Fibroblast of peridontal ligament (primary cell): ENCODE results near the gene CYBC1.

Source experiments
- DNase-seq: peaks from one replicate; pipeline ENCODE4 v3.0.0-alpha.2; 2010; ENCODE audit errors: extremely low read depth

CYBC1 gene

GRCh38 chr17:82450357-82451106 is at the start of gene CYBC1:
Gene CYBC1 (minus strand): TSS chr17:82450752. CDS start chr17:82449254, 1,498 bp downstream.
- DNase-seq = peak; percentile 93

DNA sequence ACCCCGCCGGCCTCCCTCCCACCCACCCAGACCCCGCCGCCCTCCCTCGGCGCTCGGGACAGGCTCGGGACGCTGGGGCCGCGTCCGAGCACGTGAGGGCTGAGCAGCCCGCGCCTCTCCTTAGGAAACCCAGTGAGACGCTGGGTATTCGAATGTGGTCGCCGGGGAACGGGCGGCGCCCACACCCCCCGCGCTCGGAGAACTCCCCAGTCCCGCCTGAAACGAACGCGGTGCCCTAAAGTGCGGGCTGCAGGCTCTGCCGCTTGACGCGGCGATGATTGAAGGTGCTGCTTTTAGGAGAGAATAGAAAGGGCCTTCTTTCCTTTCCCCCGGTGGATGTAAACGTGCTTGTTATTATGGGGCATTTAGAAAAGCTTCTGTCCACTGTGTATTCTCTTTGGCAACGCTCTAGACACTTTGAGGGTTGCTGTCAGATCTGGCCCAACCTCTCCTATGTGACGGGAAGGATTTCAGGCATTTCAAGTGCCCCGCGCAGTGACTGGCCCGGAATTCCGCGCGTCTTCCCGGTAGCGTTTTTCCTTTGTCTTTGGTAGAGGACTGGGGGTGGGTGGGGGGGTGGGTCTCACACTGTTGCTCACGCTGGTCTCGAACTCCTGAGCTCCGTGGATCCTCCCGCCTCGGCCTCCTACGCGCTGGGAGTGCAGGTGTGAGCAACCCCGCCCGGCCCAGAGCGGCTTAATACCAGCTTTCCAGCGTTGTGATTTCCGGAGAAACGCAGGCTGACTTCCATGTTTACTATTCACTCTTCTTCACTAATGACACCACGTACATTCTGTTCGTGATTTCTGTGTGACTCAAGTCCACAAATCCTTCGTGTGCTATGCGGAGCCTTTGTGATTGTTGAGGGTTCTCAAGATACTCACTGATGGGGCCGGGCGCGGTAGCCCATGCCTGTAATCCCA is 47.2 kb upstream of the CYBC1 start:
- DNase-seq = peak; percentile 42

GRCh38 chr17:82496529-82497434 is 46.2 kb upstream of the CYBC1 start:
- DNase-seq = peak; percentile 89

DNA sequence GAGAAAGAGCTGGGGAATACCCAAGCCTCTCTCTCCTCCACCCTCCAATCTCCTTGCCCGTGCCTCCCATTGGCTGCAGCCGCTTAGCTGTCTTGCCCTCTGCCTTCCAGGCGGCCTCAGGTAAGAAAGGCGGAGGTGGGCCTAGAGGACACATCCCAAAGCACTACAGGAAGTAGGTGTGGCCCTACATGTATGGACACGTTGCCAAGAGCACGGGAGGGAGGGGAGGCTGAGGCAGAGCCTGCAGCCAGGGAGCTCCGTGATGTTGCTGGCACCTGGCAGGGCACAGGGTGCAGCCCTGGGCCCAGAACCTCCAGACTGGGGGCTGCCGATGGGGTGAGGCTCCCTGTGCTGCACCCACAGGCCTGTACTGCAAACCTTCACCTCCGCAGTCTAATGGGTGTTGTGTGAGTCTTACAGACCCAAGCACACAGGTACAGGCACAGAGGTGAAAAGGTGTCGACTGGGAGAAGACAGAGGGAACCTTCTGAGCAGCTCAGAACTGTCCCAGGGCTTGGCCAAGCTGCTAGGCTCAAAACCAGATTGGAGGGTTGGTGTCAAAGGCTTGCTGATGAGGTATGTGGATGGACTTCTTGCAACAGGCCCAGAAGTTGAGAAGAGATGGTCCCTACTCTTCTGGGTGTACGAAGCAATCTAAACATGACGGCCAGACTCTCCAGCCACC is 45.4 kb upstream of the CYBC1 start:
- no peak for DNase-seq

GRCh38 chr17:82494236-82495055 is 43.9 kb upstream of the CYBC1 start:
- DNase-seq = peak; percentile 97

GRCh38 chr17:82493226-82493781 is 42.8 kb upstream of the CYBC1 start:
- no peak for DNase-seq

- DNase-seq = peak; percentile 65
These were observed 42.2 kb upstream of the CYBC1 start for GRCh38 chr17:82492643-82493225.

- no peak for DNase-seq
These were observed 41.0 kb upstream of the CYBC1 start for GRCh38 chr17:82491533-82491932.

DNA sequence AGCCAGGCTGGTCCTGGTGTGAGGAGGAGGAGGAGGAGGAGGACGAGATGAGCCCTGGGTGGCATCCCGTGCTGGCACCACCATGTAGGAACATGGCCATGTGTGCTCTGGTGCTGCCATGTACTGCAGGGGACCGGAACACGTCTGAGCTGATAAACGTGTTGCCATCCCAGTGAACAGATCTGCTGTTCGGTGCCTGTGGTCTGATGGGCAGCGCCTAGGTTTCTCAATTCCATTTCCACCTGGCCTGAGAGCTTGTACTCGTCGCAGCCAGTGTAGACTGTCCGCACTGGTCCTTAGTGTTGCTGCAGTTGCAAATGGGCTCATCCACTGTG is 40.6 kb upstream of the CYBC1 start:
- DNase-seq = no peak

GRCh38 chr17:82490512-82491195 is 40.1 kb upstream of the CYBC1 start:
- no peak for DNase-seq

DNA sequence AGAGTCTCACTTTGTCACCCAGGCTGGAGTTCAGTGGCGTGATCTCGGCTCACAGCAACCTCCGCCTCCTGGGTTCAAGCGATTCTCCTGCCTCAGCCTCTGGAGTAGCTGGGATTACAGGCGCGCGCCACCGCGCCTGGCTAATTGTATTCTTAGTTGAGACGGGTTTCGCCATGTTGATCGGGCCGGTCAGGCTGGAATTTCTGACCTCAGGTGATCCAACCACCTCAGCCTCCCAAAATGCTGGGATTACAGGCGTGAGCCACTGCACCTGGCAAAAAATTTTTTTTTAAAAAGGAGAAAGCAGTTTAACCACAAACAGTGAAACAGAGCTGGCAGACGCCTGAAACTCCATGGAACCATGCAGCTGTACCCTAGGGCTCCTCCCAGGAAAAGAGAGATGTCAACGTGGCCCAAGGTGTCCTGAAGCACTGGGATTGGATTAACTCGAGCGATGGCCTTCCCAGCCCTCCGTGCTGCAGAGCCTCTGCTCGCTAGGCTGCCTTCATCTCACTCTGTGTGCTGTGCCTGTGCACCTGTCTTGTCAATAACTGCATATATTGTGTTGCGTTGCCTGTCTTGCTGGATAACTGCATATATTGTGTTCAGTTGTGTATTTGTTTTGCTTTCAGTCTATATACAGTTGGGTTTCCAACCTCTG is 39.4 kb upstream of the CYBC1 start:
- DNase-seq = no peak

DNA sequence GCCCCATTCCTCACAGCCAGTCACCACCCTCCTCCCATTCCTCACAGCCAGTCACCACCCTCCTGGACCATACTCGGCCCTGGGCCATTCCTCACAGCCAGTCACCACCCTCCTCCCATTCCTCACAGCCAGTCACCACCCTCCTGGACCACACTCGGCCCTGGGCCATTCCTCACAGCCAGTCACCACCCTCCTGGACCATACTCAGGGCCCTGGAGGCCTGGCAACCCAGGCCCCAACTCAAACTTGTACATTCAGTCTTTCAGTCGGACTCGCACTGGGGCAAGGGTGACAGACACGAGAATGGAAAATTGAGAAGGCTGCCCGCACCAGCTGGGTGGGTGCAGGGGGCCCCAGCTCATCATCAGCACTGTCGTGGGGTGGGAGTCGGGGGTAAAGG is 38.6 kb upstream of the CYBC1 start:
- peak; percentile 63 for DNase-seq

DNA sequence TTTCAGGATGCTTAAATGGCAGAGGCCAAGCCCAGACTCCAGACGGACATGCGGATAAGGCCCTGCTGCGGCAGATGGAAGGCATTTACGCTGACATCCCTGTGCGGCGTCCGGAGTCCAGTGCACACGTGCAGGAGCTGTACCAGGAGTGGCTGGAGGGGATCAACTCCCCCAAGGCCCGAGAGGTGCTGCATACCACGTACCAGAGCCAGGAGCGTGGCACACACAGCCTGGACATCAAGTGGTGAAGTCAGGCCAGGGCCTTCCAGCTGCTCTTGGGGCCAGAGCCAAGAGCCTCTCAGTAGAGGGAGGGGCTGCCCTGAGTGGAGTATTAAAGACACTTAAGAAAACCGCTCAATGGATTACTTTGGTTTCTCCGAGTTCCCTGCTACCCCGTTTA is 37.4 kb upstream of the CYBC1 start:
- no peak for DNase-seq

DNA sequence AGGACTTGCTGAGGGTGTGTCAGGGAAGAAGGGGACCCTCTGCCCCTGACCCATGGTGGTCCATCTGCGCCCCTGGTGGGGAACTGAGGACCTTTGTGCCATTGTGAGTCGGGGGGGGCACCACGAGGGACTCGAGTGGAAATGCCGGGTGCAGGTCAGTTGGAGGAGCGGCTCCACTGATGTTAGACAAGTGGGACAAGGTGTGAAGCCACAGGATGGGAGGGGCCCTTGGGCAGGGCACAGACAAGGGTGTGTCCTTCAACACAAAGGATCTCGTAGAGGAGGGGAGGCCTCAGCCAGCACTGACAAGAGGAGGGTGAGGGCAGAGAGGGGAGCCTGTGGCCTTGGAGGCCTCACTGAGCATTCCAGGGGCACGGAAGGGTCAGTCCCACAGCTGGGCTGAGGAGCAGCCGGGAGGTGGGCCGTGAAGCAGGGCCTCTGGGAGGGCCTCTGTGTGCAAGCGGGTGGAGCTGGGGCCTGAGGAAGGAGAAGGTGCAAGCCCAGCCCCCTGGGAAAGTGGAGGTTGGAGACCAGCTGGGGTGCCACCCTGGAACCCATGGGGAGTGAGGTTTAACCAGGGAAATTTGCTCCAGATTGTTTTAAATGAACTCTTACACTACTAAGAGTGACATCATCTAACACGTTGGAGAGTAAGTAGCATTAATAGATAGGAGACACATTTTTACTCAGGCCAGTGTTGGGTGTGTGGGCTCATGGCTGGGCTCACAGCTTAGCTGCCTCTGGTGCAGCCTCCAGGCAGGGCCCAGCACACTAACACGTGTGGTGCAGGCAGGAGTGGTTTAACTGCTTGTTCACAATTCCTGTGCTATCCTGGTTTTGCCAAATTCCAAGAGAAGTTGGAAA is 35.9 kb upstream of the CYBC1 start:
- DNase-seq = no peak

- DNase-seq = no peak
These were observed 33.3 kb upstream of the CYBC1 start for GRCh38 chr17:82483836-82484235.

- DNase-seq = no peak
These were observed 32.7 kb upstream of the CYBC1 start for GRCh38 chr17:82483204-82483660.

GRCh38 chr17:82480318-82480717 is 29.8 kb upstream of the CYBC1 start:
- no peak for DNase-seq

DNA sequence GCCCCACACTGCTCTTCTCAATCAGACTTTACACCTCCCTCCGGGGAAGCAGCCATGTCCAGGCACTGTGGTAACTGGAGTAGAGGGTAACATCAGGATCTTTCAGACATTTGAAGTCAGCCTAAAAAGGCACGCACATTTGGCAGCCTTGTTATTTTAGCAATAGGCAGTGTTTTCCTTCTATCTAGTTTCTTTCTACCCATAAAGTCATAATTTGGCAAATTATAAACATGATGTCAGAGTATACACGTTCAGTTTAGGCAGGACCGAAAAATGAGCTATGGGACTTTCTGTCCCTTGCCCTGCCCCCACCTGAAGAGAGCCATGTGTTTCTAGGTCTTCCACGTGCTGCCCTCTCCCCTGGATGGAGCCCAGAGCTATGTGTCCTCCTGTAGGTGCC is 29.1 kb upstream of the CYBC1 start:
- DNase-seq = no peak
